Gastroesophageal sphincter (tissue), 4 donors: ENCODE results near the gene PLCH1. TPM values are rescaled to one million over a fixed set of nuclear protein-coding genes. Genes with fewer than 3 reads are reported as not detected.

Source experiments
- ATAC-seq: fragments of 150-250 bp; one replicate; pipeline ENCODE4 v1.9.1; 2016; ENCODE audit warnings: mild to moderate bottlenecking, moderate library complexity
- H3K27ac ChIP-seq, 4 donors: fragments of 200-600 bp; sonication (generic) in 3 of 4; 1 replicate in 3 of 4; 2 replicates in 1 of 4; pipeline ENCODE4 v1.5.1; 2016 to 2019
- H3K27me3 ChIP-seq: fragments of 200-600 bp; sonication (generic); one replicate; pipeline ENCODE4 v1.5.1; 2019
- H3K36me3 ChIP-seq, 2 donors: fragments of 200-600 bp; sonication (generic); one replicate each; pipeline ENCODE4 v1.5.1; 2019; ENCODE audit warnings: control low read depth in 1 of 2
- H3K4me1 ChIP-seq, 3 donors: fragments of 200-600 bp; sonication (generic); 1 replicate in 2 of 3; 2 replicates in 1 of 3; pipeline ENCODE4 v1.5.1; 2016 to 2019; ENCODE audit warnings: control low read depth in 2 of 3
- H3K4me3 ChIP-seq, 2 donors: fragments of 200-600 bp; sonication (generic); one replicate each; pipeline ENCODE4 v1.5.1; 2019; ENCODE audit warnings: mild to moderate bottlenecking in 1 of 2, moderate library complexity in 1 of 2
- H3K9me3 ChIP-seq, 3 donors: fragments of 200-600 bp; sonication (generic); one replicate each; pipeline ENCODE4 v1.5.1; 2017 to 2019; ENCODE audit warnings: control low read depth in 2 of 3
- CTCF ChIP-seq, 4 experiments: fragments of 200-600 bp in 2 of 4; fragments of 450-650 bp in 2 of 4; sonication (generic) in 1 of 4; IDR thresholded peaks; one replicate each; pipeline ENCODE4 v1.5.1; 2017 to 2019; ENCODE audit warnings: antibody characterized with exemption in 4 of 4, mild to moderate bottlenecking in 2 of 4, moderate library complexity in 2 of 4
- EP300 ChIP-seq: sonication (generic); formaldehyde crosslinking; IDR thresholded peaks from one replicate; pipeline ENCODE4 v1.6.1; 2017; ENCODE audit warnings: antibody characterized with exemption, mild to moderate bottlenecking
- POLR2A ChIP-seq, 2 donors: fragments of 450-650 bp; IDR thresholded peaks; one replicate each; pipeline ENCODE4 v1.6.1; 2017; ENCODE audit warnings: antibody characterized with exemption in 2 of 2, mild to moderate bottlenecking in 2 of 2, moderate library complexity in 1 of 2
- POLR2AphosphoS5 ChIP-seq: sonication (generic); formaldehyde crosslinking; IDR thresholded peaks from one replicate; pipeline ENCODE4 v1.6.1; 2017; ENCODE audit warnings: antibody characterized with exemption
- WGBS, 2 donors: methylation state at CpG; one replicate each; pipeline ENCODE4 v1.1.5; 2018; ENCODE audit warnings: low coverage in 1 of 2; 5-methylcytosine and 5-hydroxymethylcytosine counted together
- total RNA-seq, 4 donors: library from RNA; depleted of rRNA; stranded (reverse); fragments of >200 nt; gene quantifications; one replicate each; pipeline ENCODE4 v1.1.0, GENCODE V29; 2016

PLCH1 gene
- total RNA-seq, 4 donors from 2014 or later = 0.16 to 0.40 (median 0.35) TPM

- no peaks in the 10 kb centered on the region for H3K36me3 ChIP-seq
- WGBS, 2 donors = 39 to 50% methylated on average over 3 of the region's 3 CpGs
- no peaks in the 10 kb centered on the region for H3K27me3 ChIP-seq
- no peak overlapping the region for H3K4me3 ChIP-seq
- no peaks in the 10 kb centered on the region for H3K9me3 ChIP-seq
- H3K4me1 ChIP-seq = no peaks in the 10 kb centered on the region
- no peak for TF ChIP-seq CTCF (IDR thresholded peaks at IDR 0.05)
- TF ChIP-seq EP300 = no peak
- no peak for TF ChIP-seq POLR2A (IDR thresholded peaks at IDR 0.05)
- TF ChIP-seq POLR2AphosphoS5 = no peak
- ATAC-seq = no peak
- no peak overlapping the region for H3K27ac ChIP-seq
Observed at GRCh38 chr3:155342344-155342743, 402.5 kb downstream of the PLCH1 start.

GRCh38 chr3:155339052-155339451, 405.8 kb downstream of the PLCH1 start:
- H3K27me3 ChIP-seq = no peaks in the 10 kb centered on the region
- no peaks in the 10 kb centered on the region for H3K9me3 ChIP-seq
- no peak for TF ChIP-seq EP300
- TF ChIP-seq CTCF (IDR thresholded peaks at IDR 0.05) = no peak
- TF ChIP-seq POLR2A (IDR thresholded peaks at IDR 0.05) = no peak
- no peaks in the 10 kb centered on the region for H3K36me3 ChIP-seq
- H3K27ac ChIP-seq = no peak overlapping the region
- no peaks in the 10 kb centered on the region for H3K4me1 ChIP-seq
- ATAC-seq = no peak
- H3K4me3 ChIP-seq = no peak overlapping the region

- Histone ChIP-seq H3K4me3 (no peak overlapping the region), H3K27me3 (no peaks in the 10 kb centered on the region), H3K4me1 (no peaks in the 10 kb centered on the region), H3K9me3 (no peaks in the 10 kb centered on the region), H3K27ac (no peak overlapping the region), H3K36me3 (no peaks in the 10 kb centered on the region)
- no peak for ATAC-seq
- WGBS, 2 donors = 67 to 100% methylated on average over 1 to 3 of the region's 3 CpGs
- TF ChIP-seq POLR2A (IDR thresholded peaks at IDR 0.05) (no peak), CTCF (IDR thresholded peaks at IDR 0.05) (no peak), EP300 (no peak), POLR2AphosphoS5 (no peak)
Observed at GRCh38 chr3:155335724-155336354, 409.0 kb downstream of the PLCH1 start.

GRCh38 chr3:155334914-155335723, 409.8 kb downstream of the PLCH1 start:
- no peak for ATAC-seq
- H3K4me3 ChIP-seq = no peak overlapping the region
- H3K27me3 ChIP-seq = no peaks in the 10 kb centered on the region
- no peak overlapping the region for H3K27ac ChIP-seq
- H3K9me3 ChIP-seq = no peaks in the 10 kb centered on the region
- no peaks in the 10 kb centered on the region for H3K4me1 ChIP-seq
- TF ChIP-seq CTCF (IDR thresholded peaks at IDR 0.05) = no peak
- TF ChIP-seq EP300 = no peak
- TF ChIP-seq POLR2A (IDR thresholded peaks at IDR 0.05) = no peak
- no peak for TF ChIP-seq POLR2AphosphoS5
- 25 to 32% methylated on average over 3 to 6 of the region's 6 CpGs for WGBS, 2 donors
- no peaks in the 10 kb centered on the region for H3K36me3 ChIP-seq
